ENCODE results near the gene SLC35D2.

GRCh38 chr9:96398582-96399324 is 15.2 kb upstream of the SLC35D2 start:
- TF ChIP-seq EZH2phosphoT487 (IDR thresholded peaks at IDR 0.05; ENCODE audit: borderline replicate concordance) (no peak), CTCF (conservative IDR thresholded peaks at IDR 0.05; ENCODE audit: low read length) (no peak; the same call in 1 of the 2 replicates)
